ENCODE results near the gene KCTD16.

- TF ChIP-seq CTCF (conservative IDR thresholded peaks at IDR 0.05; ENCODE audit: low read length): no peak
- TF ChIP-seq EZH2phosphoT487 (IDR thresholded peaks at IDR 0.05; ENCODE audit: borderline replicate concordance, low read depth, low read length): no peak
Measured at GRCh38 chr5:144313147-144313726, 142.6 kb downstream of the KCTD16 start.

All from OCI-LY7 (cell line).